Measurements from ENCODE around the gene CIC. TPM values are rescaled to one million over a fixed set of nuclear protein-coding genes. Genes with fewer than 3 reads are reported as not detected.
A peak's percentile ranks its signal among the peaks of the same experiment; 100 is the strongest.

The CIC gene
- polyA plus RNA-seq, 3 donors, result 0.62 to 42.2 (median 0.87) TPM

DNA sequence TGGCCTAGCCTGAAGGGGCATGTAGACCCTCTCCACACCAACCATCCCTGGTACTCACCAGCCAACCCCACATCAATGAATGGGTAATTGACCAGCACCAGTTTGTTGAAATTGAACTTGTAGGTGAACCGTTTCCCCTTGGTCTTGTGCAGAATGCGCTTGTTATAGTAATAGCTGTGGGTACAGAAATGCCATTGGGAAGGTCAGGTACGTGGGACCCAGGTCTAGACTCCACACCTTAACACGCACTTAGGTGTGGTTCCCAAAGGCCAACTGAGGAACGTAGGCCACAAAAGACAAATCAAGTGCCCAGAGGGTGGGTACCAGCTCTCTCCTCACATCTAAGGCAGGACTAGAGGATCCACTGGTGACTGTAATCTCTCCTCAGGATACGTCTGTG is 19.3 kb upstream of the CIC start:
- Histone ChIP-seq H3K4me3 (replicated peaks in 1 of 3; ENCODE audit: low read depth in 2 of 3, low read length in 3 of 3) (no peak overlapping the region), H3K27ac (ENCODE audit: low read depth in 1 of 2, low read length in 2 of 2) (no peak overlapping the region)
- H3K4me1 Mint-ChIP-seq, result peaks cover 41% of the 10 kb centered on the region

DNA sequence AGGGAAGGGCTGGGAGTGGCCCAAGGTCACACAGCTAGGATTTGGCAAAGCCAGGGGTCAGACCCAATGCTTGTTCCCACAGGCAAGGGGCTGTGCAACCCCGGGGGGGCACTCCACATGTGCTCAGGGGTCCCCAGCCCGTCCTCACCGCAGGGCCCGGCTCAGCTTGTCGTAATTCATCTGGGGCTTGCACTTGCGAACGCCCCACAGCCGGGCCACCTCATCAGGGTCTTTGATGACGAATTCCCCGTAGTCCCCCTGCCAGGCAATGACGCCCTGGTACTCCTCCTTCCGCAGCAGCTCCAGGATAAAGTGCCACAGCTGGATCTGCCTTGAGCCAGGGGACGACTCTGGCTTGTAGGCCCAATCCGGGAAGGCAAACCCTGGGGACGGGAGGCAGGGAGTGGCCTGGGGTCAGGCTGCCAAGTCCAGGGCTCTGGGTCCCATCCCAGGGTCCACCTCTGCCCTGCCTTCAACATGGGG is 18.8 kb upstream of the CIC start:
- no peaks in the 10 kb centered on the region for H3K9me3 Mint-ChIP-seq
- Histone ChIP-seq H3K9ac (ENCODE audit: insufficient read depth, low read length, poor library complexity, severe bottlenecking) (no peak overlapping the region), H3K4me3 (replicated peaks in 1 of 3; ENCODE audit: low read depth in 2 of 3, low read length in 3 of 3) (no peak overlapping the region), H3K36me3 (replicated peaks in 1 of 2; ENCODE audit: control insufficient read depth in 1 of 2, insufficient read depth in 2 of 2, low read length in 2 of 2) (peaks cover 4 to 17% of the 10 kb centered on the region in 2 donors), H3K4me2 (replicated peaks; ENCODE audit: extremely low read depth, low read length, poor library complexity, severe bottlenecking) (peak overlapping the region; percentile 25), H3K27ac (ENCODE audit: low read depth in 1 of 2, low read length in 2 of 2) (no peak overlapping the region), H3K9me3 (replicated peaks in 1 of 2; ENCODE audit: control insufficient read depth in 1 of 2, insufficient read depth in 1 of 2, low read length in 2 of 2) (no peaks in the 10 kb centered on the region), H3K4me1 (ENCODE audit: control insufficient read depth in 1 of 2, insufficient read depth in 2 of 2, low read length in 2 of 2) (peaks cover 27 to 32% of the 10 kb centered on the region in 2 donors), H2AFZ (ENCODE audit: insufficient read depth, low read depth, low read length, poor library complexity, severe bottlenecking) (no peak overlapping the region), H3K79me2 (ENCODE audit: insufficient read depth, low read length) (peaks cover 41% of the 10 kb centered on the region), H4K20me1 (ENCODE audit: insufficient read depth, low read length) (peaks cover 68% of the 10 kb centered on the region), H3K27me3 (ENCODE audit: control insufficient read depth in 2 of 2, insufficient read depth in 2 of 2, low read length in 2 of 2) (no peaks in the 10 kb centered on the region)
- H3K4me1 Mint-ChIP-seq, result peaks cover 37% of the 10 kb centered on the region
- peak overlapping the region in 2 of 7 donors; percentile 20 to 50 for H3K27ac Mint-ChIP-seq
- intact Hi-C loops (cut with micrococcal nuclease), result loop anchor here in 1 of 2 donors (5.0 kb wide), 2 partner anchors 33 to 37 kb away; partner anchors contain the start of gene DEDD2
- no peak overlapping the region for H3K4me3 Mint-ChIP-seq
- 70% methylated on average over 15 of the region's 15 CpGs for WGBS (ENCODE audit: insufficient coverage)
- no peak for DNase-seq
- H3K36me3 Mint-ChIP-seq, result peaks cover 9 to 22% of the 10 kb centered on the region in 2 donors
- TF ChIP-seq, protein P1, sequence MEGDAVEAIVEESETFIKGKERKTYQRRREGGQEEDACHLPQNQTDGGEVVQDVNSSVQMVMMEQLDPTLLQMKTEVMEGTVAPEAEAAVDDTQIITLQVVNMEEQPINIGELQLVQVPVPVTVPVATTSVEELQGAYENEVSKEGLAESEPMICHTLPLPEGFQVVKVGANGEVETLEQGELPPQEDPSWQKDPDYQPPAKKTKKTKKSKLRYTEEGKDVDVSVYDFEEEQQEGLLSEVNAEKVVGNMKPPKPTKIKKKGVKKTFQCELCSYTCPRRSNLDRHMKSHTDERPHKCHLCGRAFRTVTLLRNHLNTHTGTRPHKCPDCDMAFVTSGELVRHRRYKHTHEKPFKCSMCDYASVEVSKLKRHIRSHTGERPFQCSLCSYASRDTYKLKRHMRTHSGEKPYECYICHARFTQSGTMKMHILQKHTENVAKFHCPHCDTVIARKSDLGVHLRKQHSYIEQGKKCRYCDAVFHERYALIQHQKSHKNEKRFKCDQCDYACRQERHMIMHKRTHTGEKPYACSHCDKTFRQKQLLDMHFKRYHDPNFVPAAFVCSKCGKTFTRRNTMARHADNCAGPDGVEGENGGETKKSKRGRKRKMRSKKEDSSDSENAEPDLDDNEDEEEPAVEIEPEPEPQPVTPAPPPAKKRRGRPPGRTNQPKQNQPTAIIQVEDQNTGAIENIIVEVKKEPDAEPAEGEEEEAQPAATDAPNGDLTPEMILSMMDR (IDR thresholded peaks at IDR 0.05), result no peak
- H3K27me3 Mint-ChIP-seq (ENCODE audit: low read depth in 3 of 3), result peaks cover 0 to 4% (median 2%) of the 10 kb centered on the region in 3 donors

More for the DNA sequence above, 19.3 kb upstream of the CIC start:
- 95% methylated on average over 3 of the region's 6 CpGs for WGBS (ENCODE audit: insufficient coverage)
- H3K79me2 ChIP-seq (ENCODE audit: insufficient read depth, low read length), result peaks cover 39% of the 10 kb centered on the region
- intact Hi-C loops (cut with micrococcal nuclease), result loop anchor here (5.0 to 10.0 kb wide), 3 partner anchors 32 to 115 kb away; partner anchors contain the start of genes DEDD2 (in 1 of the 2) and POU2F2 (in 1 of the 2)
- peaks cover 68% of the 10 kb centered on the region for H4K20me1 ChIP-seq (ENCODE audit: insufficient read depth, low read length)
- H3K4me3 Mint-ChIP-seq, result no peak overlapping the region
- no peak overlapping the region for H2AFZ ChIP-seq (ENCODE audit: insufficient read depth, low read depth, low read length, poor library complexity, severe bottlenecking)
- H3K9me3 ChIP-seq (replicated peaks in 1 of 2; ENCODE audit: control insufficient read depth in 1 of 2, insufficient read depth in 1 of 2, low read length in 2 of 2), result no peaks in the 10 kb centered on the region
- H3K36me3 Mint-ChIP-seq, result peaks cover 9 to 22% of the 10 kb centered on the region in 2 donors
- H3K4me1 ChIP-seq (ENCODE audit: control insufficient read depth in 1 of 2, insufficient read depth in 2 of 2, low read length in 2 of 2), result peaks cover 31 to 37% of the 10 kb centered on the region in 2 donors
- no peak overlapping the region for H3K9ac ChIP-seq (ENCODE audit: insufficient read depth, low read length, poor library complexity, severe bottlenecking)
- DNase-seq, result no peak
- peak overlapping the region in 2 of 7 donors; percentile 50 to 61 for H3K27ac Mint-ChIP-seq
- TF ChIP-seq, protein P1 (IDR thresholded peaks at IDR 0.05), result no peak
- H3K36me3 ChIP-seq (replicated peaks in 1 of 2; ENCODE audit: control insufficient read depth in 1 of 2, insufficient read depth in 2 of 2, low read length in 2 of 2), result peaks cover 4 to 17% of the 10 kb centered on the region in 2 donors
- H3K4me2 ChIP-seq (replicated peaks; ENCODE audit: extremely low read depth, low read length, poor library complexity, severe bottlenecking), result no peak overlapping the region
- H3K27me3 ChIP-seq (ENCODE audit: control insufficient read depth in 2 of 2, insufficient read depth in 2 of 2, low read length in 2 of 2), result no peaks in the 10 kb centered on the region
- H3K9me3 Mint-ChIP-seq, result no peaks in the 10 kb centered on the region
- peaks cover 0 to 4% (median 3%) of the 10 kb centered on the region in 3 donors for H3K27me3 Mint-ChIP-seq (ENCODE audit: low read depth in 3 of 3)

Data from CD14-positive monocyte (primary cell).